DLD1 (cell line): ENCODE measurements around the gene SLC6A18.

ENCODE experiments used
- in situ Hi-C: cut with HindIII; loops from 2 replicates; pipeline ENCODE4 v1.10.0; 2017; ENCODE audit warnings: low sequenced_read_pairs

SLC6A18 gene

GRCh38 chr5:1186351-1187233, 38.6 kb upstream of the SLC6A18 start:
- in situ Hi-C loops = no loop called here

- in situ Hi-C loops = no loop called here
Measured at GRCh38 chr5:1187234-1187949, 37.8 kb upstream of the SLC6A18 start.

DNA sequence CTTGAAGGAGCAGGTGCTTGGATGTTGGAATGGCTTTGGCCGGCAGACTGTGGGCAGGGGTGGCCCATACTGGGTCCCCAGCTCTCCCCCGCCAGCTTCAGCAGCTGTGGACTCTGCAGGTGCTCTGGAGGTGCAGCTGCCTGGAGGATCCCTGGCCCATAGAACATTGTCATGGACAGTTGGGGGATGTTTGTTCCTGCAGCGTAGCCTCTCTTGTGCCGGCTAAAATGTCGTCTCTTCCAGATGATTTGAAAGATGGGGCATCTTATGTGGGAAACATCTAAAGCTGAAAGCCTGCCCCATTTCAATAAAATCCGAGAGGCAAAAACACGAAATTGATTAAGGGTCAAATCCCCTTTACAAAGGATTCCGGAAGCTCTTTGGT, 37.2 kb upstream of the SLC6A18 start:
- in situ Hi-C loops = no loop called here

- in situ Hi-C loops = no loop called here
Measured at GRCh38 chr5:1188464-1188863, 36.7 kb upstream of the SLC6A18 start.

- in situ Hi-C loops = no loop called here
Measured at GRCh38 chr5:1189269-1189668, 35.9 kb upstream of the SLC6A18 start.

GRCh38 chr5:1190278-1190677, 34.9 kb upstream of the SLC6A18 start:
- in situ Hi-C loops = no loop called here

DNA sequence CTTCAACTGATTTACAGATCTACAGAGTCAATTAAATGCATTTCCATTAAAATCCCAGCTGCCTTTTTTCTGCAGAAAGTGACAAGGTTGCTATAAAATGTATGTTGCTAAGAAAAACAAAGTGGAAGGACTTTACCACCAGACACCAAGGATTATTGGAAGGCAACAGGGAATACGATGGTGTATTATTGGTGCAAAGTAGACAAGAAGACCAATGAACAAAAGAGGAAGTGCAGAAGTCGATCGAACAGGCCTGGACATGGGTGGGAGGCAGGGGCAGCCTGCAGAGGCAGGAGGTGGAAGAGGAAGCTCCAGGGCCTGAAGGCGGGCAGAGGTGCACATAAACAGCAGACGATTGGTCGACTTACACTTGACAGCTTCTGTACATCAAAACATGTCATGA, 34.3 kb upstream of the SLC6A18 start:
- in situ Hi-C loops = no loop called here

GRCh38 chr5:1192971-1193590, 32.1 kb upstream of the SLC6A18 start:
- in situ Hi-C loops = no loop called here

- in situ Hi-C loops = no loop called here
Measured at GRCh38 chr5:1193591-1193985, 31.6 kb upstream of the SLC6A18 start.

DNA sequence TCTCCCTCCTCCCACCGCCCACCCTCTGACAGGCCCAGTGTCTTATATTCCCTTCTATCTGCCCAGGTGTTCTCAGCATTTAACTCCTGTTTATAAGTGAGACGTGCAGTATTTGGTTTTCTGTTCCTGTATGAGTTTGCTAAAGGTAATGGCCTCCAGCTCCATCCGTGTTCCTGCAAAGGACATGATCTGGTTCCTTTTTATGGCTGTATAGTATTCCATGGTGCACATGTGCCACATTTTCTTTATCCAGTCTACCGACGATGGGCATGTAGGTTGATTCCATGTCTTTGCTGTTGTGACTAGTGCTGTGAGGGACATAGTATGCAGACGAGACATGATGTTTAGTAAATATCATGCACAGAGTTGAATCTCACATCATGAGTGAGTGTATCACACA, 30.8 kb upstream of the SLC6A18 start:
- in situ Hi-C loops = no loop called here

- in situ Hi-C loops = no loop called here
Measured at GRCh38 chr5:1195439-1195838, 29.7 kb upstream of the SLC6A18 start.

DNA sequence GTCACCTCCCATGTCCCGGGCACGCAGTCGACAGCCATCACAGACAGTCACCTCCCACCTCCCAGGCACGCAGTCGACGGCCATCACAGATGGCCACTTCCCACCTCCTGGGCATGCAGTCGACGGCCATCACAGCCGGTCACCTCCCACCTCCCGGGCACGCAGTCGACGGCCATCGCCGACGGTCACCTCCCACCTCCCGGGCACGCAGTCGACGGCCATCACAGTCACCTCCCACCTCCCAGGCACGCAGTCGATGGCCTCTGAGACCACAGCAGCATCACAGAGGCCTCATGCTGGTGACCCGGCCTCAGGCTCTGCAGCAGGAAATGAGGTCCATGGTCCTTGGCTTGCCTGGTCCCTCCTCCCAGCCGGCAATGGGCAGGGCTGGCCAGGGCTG, 29.3 kb upstream of the SLC6A18 start:
- in situ Hi-C loops = no loop called here

DNA sequence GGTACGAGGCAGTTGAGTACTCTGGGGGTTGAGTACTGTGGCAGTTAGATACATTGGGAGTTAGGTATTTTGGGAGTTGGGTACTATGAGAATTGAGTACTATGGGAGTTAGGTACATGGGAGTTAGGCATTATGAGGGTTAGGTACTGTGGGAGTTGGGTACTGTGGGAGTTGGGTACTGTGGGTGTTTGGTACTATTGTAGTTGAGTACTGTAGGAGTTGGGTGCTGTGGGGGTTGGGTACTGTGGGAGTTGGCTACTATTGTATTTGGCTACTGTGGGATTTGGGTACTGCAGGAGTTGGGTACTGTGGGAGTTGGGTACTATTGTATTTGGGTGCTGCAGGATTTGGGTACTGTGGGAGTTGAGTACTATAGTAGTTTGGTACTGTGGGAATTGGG, 28.6 kb upstream of the SLC6A18 start:
- in situ Hi-C loops = no loop called here

- in situ Hi-C loops = no loop called here
Measured at GRCh38 chr5:1197876-1198666, 27.1 kb upstream of the SLC6A18 start.

DNA sequence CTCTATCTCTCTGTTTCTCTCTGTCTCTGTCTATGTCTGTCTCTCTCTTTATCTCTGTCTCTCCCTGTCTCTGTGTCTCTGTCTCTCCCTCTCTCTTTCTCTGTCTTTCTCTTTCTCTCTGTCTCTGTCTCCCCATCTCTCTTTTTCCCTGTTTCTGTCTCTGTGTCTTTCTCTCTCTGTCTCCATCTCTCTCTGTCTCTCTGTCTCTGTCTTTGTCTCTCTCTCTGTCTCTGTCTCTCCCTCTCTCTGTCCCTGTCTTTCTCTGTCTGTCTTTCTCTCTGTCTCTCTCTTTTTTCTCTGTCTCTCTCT, 25.9 kb upstream of the SLC6A18 start:
- in situ Hi-C loops = no loop called here

- in situ Hi-C loops = loop anchor here (25.0 kb wide), 2 partner anchors 262 to 462 kb away; no protein-coding TSS in a partner anchor
Measured at GRCh38 chr5:1199649-1200494, 25.3 kb upstream of the SLC6A18 start.

- in situ Hi-C loops = loop anchor here (25.0 kb wide), 2 partner anchors 262 to 462 kb away; no protein-coding TSS in a partner anchor
Measured at GRCh38 chr5:1200495-1201326, 24.5 kb upstream of the SLC6A18 start.

DNA sequence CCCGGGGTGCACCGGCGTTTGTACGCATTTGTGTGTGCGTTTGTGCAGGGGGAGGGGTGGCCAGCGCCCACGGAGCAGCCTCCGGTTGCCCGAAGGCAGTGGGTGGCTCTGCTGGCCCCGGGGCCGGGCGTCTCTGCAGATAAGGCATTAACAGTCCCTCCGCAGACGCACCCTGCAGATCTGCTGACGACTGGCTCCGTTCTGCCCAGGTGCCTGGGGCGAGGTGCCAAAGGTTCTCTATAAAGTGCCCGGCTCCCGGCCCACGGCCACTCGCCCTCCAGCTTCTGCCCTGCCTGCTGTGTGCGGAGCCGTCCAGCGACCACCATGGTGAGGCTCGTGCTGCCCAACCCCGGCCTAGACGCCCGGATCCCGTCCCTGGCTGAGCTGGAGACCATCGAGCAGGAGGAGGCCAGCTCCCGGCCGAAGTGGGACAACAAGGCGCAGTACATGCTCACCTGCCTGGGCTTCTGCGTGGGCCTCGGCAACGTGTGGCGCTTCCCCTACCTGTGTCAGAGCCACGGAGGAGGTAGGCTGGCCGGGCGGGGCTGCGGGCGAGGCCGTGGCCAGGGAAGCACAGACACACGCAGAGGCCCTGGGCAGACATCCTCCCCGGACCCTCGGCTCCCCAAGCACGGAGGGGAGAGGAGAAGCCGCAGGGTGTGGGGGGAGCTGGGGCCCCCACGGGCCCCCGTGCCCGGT, 23.7 kb upstream of the SLC6A18 start, which contains the start of gene SLC6A19:
Gene SLC6A19, plus strand, starts transcription at position 269 of the 699 bp plus-strand sequence. Its CDS starts 56 bp downstream, at position 325.
- in situ Hi-C loops = loop anchor here (25.0 kb wide), 2 partner anchors 261 to 461 kb away; no protein-coding TSS in a partner anchor
